K562 (cell line): ENCODE data around the gene PLCB3. TPM values are rescaled to one million over a fixed set of nuclear protein-coding genes. Genes with fewer than 3 reads are reported as not detected.

ENCODE experiments used
- ARNT ChIP-seq, 2 experiments: fragments of 450-650 bp; IDR thresholded peaks; 2 replicates each; pipeline ENCODE4 v1.6.1; 2016; ENCODE audit warnings: mild to moderate bottlenecking in 1 of 2
- ATF1 ChIP-seq, 2 experiments: fragments of 450-650 bp in 1 of 2; IDR thresholded peaks; 2 replicates each; pipeline ENCODE4 v1.6.1; 2016; ENCODE audit warnings: missing compliant biosample characterization in 1 of 2, missing genetic modification characterization in 1 of 2
- E2F3 ChIP-seq: fragments of 250-450 bp; sonication (Bioruptor Pico); IDR thresholded peaks from 2 replicates; pipeline ENCODE4 v1.4.0; 2020; ENCODE audit warnings: mild to moderate bottlenecking
- GTF2A2 ChIP-seq: IDR thresholded peaks from 2 replicates; pipeline ENCODE4 v1.6.1; 2016; ENCODE audit warnings: mild to moderate bottlenecking, missing genetic modification characterization, missing compliant biosample characterization
- HDAC6 ChIP-seq: IDR thresholded peaks from 2 replicates; pipeline ENCODE4 v1.6.1; 2012; ENCODE audit warnings: low read depth, mild to moderate bottlenecking, control low read depth, inconsistent platforms, low read length, moderate library complexity
- HDGF ChIP-seq: fragments of 450-650 bp; IDR thresholded peaks from 2 replicates; pipeline ENCODE4 v1.6.1; 2016
- HMG20A ChIP-seq: fragments of 450-650 bp; formaldehyde crosslinking; conservative IDR thresholded peaks from 2 replicates; pipeline ENCODE4 v1.4.0; 2020; ENCODE audit warnings: mild to moderate bottlenecking, mixed read lengths
- KLF1 ChIP-seq: fragments of 450-650 bp; IDR thresholded peaks from 2 replicates; pipeline ENCODE4 v1.6.1; 2016; ENCODE audit warnings: missing genetic modification characterization, missing compliant biosample characterization
- MAZ ChIP-seq, 2 experiments: fragments of 450-650 bp in 1 of 2; sonication (generic) in 1 of 2; formaldehyde crosslinking; IDR thresholded peaks in 1 of 2; conservative IDR thresholded peaks in 1 of 2; 2 replicates each; pipeline versions ENCODE4 v1.4.0 to v1.5.0; 2020; ENCODE audit warnings: mild to moderate bottlenecking in 1 of 2, missing genetic modification reagents in 1 of 2
- MCM2 ChIP-seq: fragments of 450-650 bp; IDR thresholded peaks from 2 replicates; pipeline ENCODE4 v1.6.1; 2017; ENCODE audit warnings: low read depth, mild to moderate bottlenecking
- MEF2A ChIP-seq: IDR thresholded peaks from 2 replicates; pipeline ENCODE4 v1.6.1; 2011; ENCODE audit warnings: low read depth, mild to moderate bottlenecking, low read length, moderate library complexity; ENCODE audit not compliant: control insufficient read depth
- MXI1 ChIP-seq: IDR thresholded peaks from 2 replicates; pipeline ENCODE4 v1.6.1; 2011; ENCODE audit warnings: low read depth, mild to moderate bottlenecking, improper control_type of control experiment, low read length
- NELFE ChIP-seq: IDR thresholded peaks from 2 replicates; pipeline ENCODE4 v1.6.1; 2011; ENCODE audit warnings: mild to moderate bottlenecking; ENCODE audit not compliant: insufficient read depth, insufficient read length
- NKRF ChIP-seq: fragments of 450-650 bp; IDR thresholded peaks from 2 replicates; pipeline ENCODE4 v1.6.1; 2016; ENCODE audit warnings: borderline replicate concordance
- PHF20 ChIP-seq: fragments of 450-650 bp; IDR thresholded peaks from 2 replicates; pipeline ENCODE4 v1.6.1; 2018; ENCODE audit not compliant: partially characterized antibody
- POLR3G ChIP-seq: IDR thresholded peaks from 2 replicates; pipeline ENCODE4 v1.6.1; 2011; ENCODE audit not compliant: insufficient read length, insufficient replicate concordance; ENCODE audit errors: extremely low read depth
- RBM17 ChIP-seq: fragments of 200-400 bp; formaldehyde crosslinking; IDR thresholded peaks from 2 replicates; pipeline ENCODE4 v1.6.1; 2017; ENCODE audit warnings: low read depth, mild to moderate bottlenecking, low read length, borderline replicate concordance
- RFX1 ChIP-seq: fragments of 450-650 bp; IDR thresholded peaks from 2 replicates; pipeline ENCODE4 v1.6.1; 2016; ENCODE audit warnings: mild to moderate bottlenecking, moderate library complexity
- SAFB2 ChIP-seq: fragments of 200-400 bp; formaldehyde crosslinking; IDR thresholded peaks from 2 replicates; pipeline ENCODE4 v1.6.1; 2018; ENCODE audit warnings: borderline replicate concordance, low read length, low read depth, moderate library complexity; ENCODE audit not compliant: severe bottlenecking
- SMAD4 ChIP-seq: fragments of 250-450 bp; sonication (Bioruptor Pico); conservative IDR thresholded peaks from 2 replicates; pipeline ENCODE4 v1.8.0; 2021; ENCODE audit warnings: inconsistent platforms, mild to moderate bottlenecking, moderate library complexity
- SP1 ChIP-seq: sonication (generic); formaldehyde crosslinking; IDR thresholded peaks from 2 replicates; pipeline ENCODE4 v1.8.1; 2022; ENCODE audit warnings: mild to moderate bottlenecking, missing genetic modification reagents
- SRSF3 ChIP-seq: fragments of 200-400 bp; formaldehyde crosslinking; IDR thresholded peaks from 2 replicates; pipeline ENCODE4 v1.6.1; 2016; ENCODE audit warnings: mild to moderate bottlenecking, low read length, moderate library complexity; ENCODE audit not compliant: insufficient read depth
- TFE3 ChIP-seq: fragments of 450-650 bp; formaldehyde crosslinking; IDR thresholded peaks from 2 replicates; pipeline ENCODE4 v1.4.0; 2020; ENCODE audit warnings: mild to moderate bottlenecking, mixed read lengths
- YBX1 ChIP-seq: fragments of 450-650 bp; IDR thresholded peaks from 2 replicates; pipeline ENCODE4 v1.7.1; 2016; ENCODE audit warnings: mild to moderate bottlenecking
- ZNF551 ChIP-seq: fragments of 250-450 bp; sonication (Bioruptor Pico); IDR thresholded peaks from 2 replicates; pipeline ENCODE4 v1.5.0; 2021; ENCODE audit warnings: mild to moderate bottlenecking, moderate library complexity
- ZNF717 ChIP-seq: fragments of 250-450 bp; sonication (Bioruptor Pico); IDR thresholded peaks from 2 replicates; pipeline ENCODE4 v1.5.0; 2021
- polyA plus RNA-seq, 8 experiments: library from polyadenylated mRNA; depleted of rRNA in 4 of 8; stranded (reverse) in 5 of 8; unstranded in 3 of 8; fragments of >200 nt; fragmentation: Nextera tagmentation in 2 of 8; fragmentation: Illumina TruSeq in 1 of 8; extraction: Ambion mirVana in 2 of 8; extraction: Trizol in 1 of 8; gene quantifications; 2 replicates each; pipeline versions ENCODE4 v1.2.1 to v1.2.3, GENCODE V29; 2011 to 2014; ENCODE audit warnings: inconsistent platforms in 1 of 8, missing spikeins in 1 of 8
- total RNA-seq, 7 experiments: library from RNA; depleted of rRNA in 6 of 7; stranded (reverse); fragments of >200 nt in 6 of 7; fragmentation: Illumina TruSeq in 2 of 7; extraction: Trizol in 2 of 7; gene quantifications; 2 replicates each; pipeline versions ENCODE4 v1.2.1 to v1.2.3, GENCODE V29; 2011 to 2021; ENCODE audit warnings: low replicate concordance in 1 of 7

The PLCB3 gene
- total and polyA plus RNA-seq, 9 of the 15 experiments (the other 6 are each of a cell fraction or from before 2014, with no cell fraction given), result 0.31 to 44.8 (median 14.6) TPM

GRCh38 chr11:64269540-64270220 is 18.4 kb downstream of the PLCB3 start (continued):
- TF ChIP-seq TFE3, result peak; percentile 35; the same call in 1 of the 2 replicates
- peak; percentile 43 for TF ChIP-seq SMAD4 (CRISPR knock-in tag)
- TF ChIP-seq ARNT (IDR thresholded peaks at IDR 0.05), result no peak
- no peak for TF ChIP-seq ZNF717
- no peak; the same call in 1 of the 2 replicates for TF ChIP-seq MEF2A
- no peak for TF ChIP-seq YBX1
- TF ChIP-seq NELFE, result no peak
- TF ChIP-seq ZNF551 (CRISPR knock-in tag), result no peak
- TF ChIP-seq KLF1 (tag), result no peak
- TF ChIP-seq HMG20A, result no peak
- TF ChIP-seq MXI1, result peak; percentile 30; the same call in 1 of the 2 replicates
- TF ChIP-seq SRSF3, result no peak
- TF ChIP-seq HDAC6, result no peak
- TF ChIP-seq GTF2A2 (tag), result no peak
- TF ChIP-seq HDGF, result no peak
- no peak for TF ChIP-seq SAFB2
- peak; percentile 73; the same call in 1 of the 2 replicates for TF ChIP-seq E2F3 (CRISPR knock-in tag)
- no peak for TF ChIP-seq RBM17
- TF ChIP-seq RFX1, result no peak
- TF ChIP-seq ATF1 (CRISPR knock-in tag; IDR thresholded peaks at IDR 0.05), result no peak
- TF ChIP-seq ATF1 (tag; IDR thresholded peaks at IDR 0.05), result peak; percentile 87
- peak; percentile 98 for TF ChIP-seq SP1 (CRISPR knock-in tag)
- peak; percentile 56 for TF ChIP-seq PHF20
- TF ChIP-seq POLR3G, result no peak
- TF ChIP-seq NKRF, result no peak
- no peak for TF ChIP-seq MCM2
- peak; percentile 80 to 86 for TF ChIP-seq MAZ (CRISPR knock-in tag; conservative IDR thresholded peaks at IDR 0.05 in 1 of 2, IDR thresholded peaks at IDR 0.05 in 1 of 2)
